Body of pancreas (tissue), 4 donors: ENCODE measurements around the gene PHF3.

Experiments
- CTCF ChIP-seq, 7 experiments: fragments of 450-650 bp in 4 of 7; fragments of 200-600 bp in 3 of 7; sonication (generic) in 3 of 7; IDR thresholded peaks; one replicate each; pipeline ENCODE4 v1.5.1; 2016 to 2019; ENCODE audit warnings: antibody characterized with exemption in 7 of 7
- POLR2A ChIP-seq, 3 donors: fragments of 450-650 bp; IDR thresholded peaks; one replicate each; pipeline ENCODE4 v1.6.1; 2016; ENCODE audit warnings: antibody characterized with exemption in 3 of 3, mild to moderate bottlenecking in 2 of 3

GRCh38 chr6:63739094-63739687 lies 103.6 kb downstream of the PHF3 start:
- TF ChIP-seq CTCF (IDR thresholded peaks at IDR 0.05) (no peak), POLR2A (IDR thresholded peaks at IDR 0.05) (no peak)
